ENCODE data around the gene CPEB3. TPM values are rescaled to one million over a fixed set of nuclear protein-coding genes. Genes with fewer than 3 reads are reported as not detected.

The CPEB3 gene
- total and polyA plus RNA-seq, 2 experiments from 2014 or later, result 5.0 to 8.3 TPM

- no peak for TF ChIP-seq CTCF (IDR thresholded peaks at IDR 0.05; ENCODE audit: low read depth, low read length)
- Histone ChIP-seq H3K27me3 (no peaks in the 10 kb centered on the region), H3K36me3 (peaks cover 49% of the 10 kb centered on the region), H3K4me3 (no peak overlapping the region), H3K9me3 (ENCODE audit: low read depth) (no peaks in the 10 kb centered on the region), H3K27ac (no peak overlapping the region), H3K4me1 (ENCODE audit: low read depth) (no peaks in the 10 kb centered on the region)
- DNase-seq (ENCODE audit: low read depth in 1 of 2, low spot score in 1 of 2), result no peak
Measured at GRCh38 chr10:92010047-92010735, 280.7 kb downstream of the CPEB3 start.

- no peak for TF ChIP-seq CTCF (IDR thresholded peaks at IDR 0.05; ENCODE audit: low read depth, low read length)
- Histone ChIP-seq H3K9me3 (ENCODE audit: low read depth) (no peaks in the 10 kb centered on the region), H3K36me3 (peaks cover 43% of the 10 kb centered on the region), H3K27me3 (no peaks in the 10 kb centered on the region), H3K4me1 (ENCODE audit: low read depth) (no peaks in the 10 kb centered on the region), H3K4me3 (no peak overlapping the region), H3K27ac (no peak overlapping the region)
- DNase-seq (ENCODE audit: low read depth in 1 of 2, low spot score in 1 of 2), result no peak
Measured at GRCh38 chr10:92009445-92009844, 281.4 kb downstream of the CPEB3 start.

- no peaks in the 10 kb centered on the region for H3K27me3 ChIP-seq
- no peak overlapping the region for H3K27ac ChIP-seq
- H3K4me3 ChIP-seq, result no peak overlapping the region
- TF ChIP-seq CTCF (IDR thresholded peaks at IDR 0.05; ENCODE audit: low read depth, low read length), result no peak
- no peaks in the 10 kb centered on the region for H3K4me1 ChIP-seq (ENCODE audit: low read depth)
- peaks cover 33% of the 10 kb centered on the region for H3K36me3 ChIP-seq
- peak in 1 of 2 donors; percentile 29 for DNase-seq (ENCODE audit: low read depth in 1 of 2, low spot score in 1 of 2)
- no peaks in the 10 kb centered on the region for H3K9me3 ChIP-seq (ENCODE audit: low read depth)
Measured at GRCh38 chr10:92005978-92006377, 284.9 kb downstream of the CPEB3 start.

GRCh38 chr10:92003258-92003657, 287.6 kb downstream of the CPEB3 start:
- no peaks in the 10 kb centered on the region for H3K9me3 ChIP-seq (ENCODE audit: low read depth)

GRCh38 chr10:92001995-92002394, 288.9 kb downstream of the CPEB3 start:
- H3K27ac ChIP-seq, result no peak overlapping the region
- no peaks in the 10 kb centered on the region for H3K4me1 ChIP-seq (ENCODE audit: low read depth)
- no peak for TF ChIP-seq CTCF (IDR thresholded peaks at IDR 0.05; ENCODE audit: low read depth, low read length)
- H3K36me3 ChIP-seq, result peaks cover 44% of the 10 kb centered on the region
- no peak for DNase-seq (ENCODE audit: low read depth in 1 of 2, low spot score in 1 of 2)
- H3K9me3 ChIP-seq (ENCODE audit: low read depth), result no peaks in the 10 kb centered on the region
- no peaks in the 10 kb centered on the region for H3K27me3 ChIP-seq
- no peak overlapping the region for H3K4me3 ChIP-seq

More at GRCh38 chr10:92003258-92003657, 287.6 kb downstream of the CPEB3 start:
- Histone ChIP-seq H3K4me1 (ENCODE audit: low read depth) (no peaks in the 10 kb centered on the region), H3K4me3 (no peak overlapping the region), H3K27me3 (no peaks in the 10 kb centered on the region), H3K36me3 (peaks cover 32% of the 10 kb centered on the region), H3K27ac (no peak overlapping the region)
- no peak for TF ChIP-seq CTCF (IDR thresholded peaks at IDR 0.05; ENCODE audit: low read depth, low read length)
- DNase-seq (ENCODE audit: low read depth in 1 of 2, low spot score in 1 of 2), result no peak
